ENCODE measurements around the gene MOSMO.
"Not testable (repeated sequence)": the region's sequence is repeated elsewhere in the genome, so short reads cannot be mapped to it uniquely, and the experiment has no call there.

MOSMO gene

DNA sequence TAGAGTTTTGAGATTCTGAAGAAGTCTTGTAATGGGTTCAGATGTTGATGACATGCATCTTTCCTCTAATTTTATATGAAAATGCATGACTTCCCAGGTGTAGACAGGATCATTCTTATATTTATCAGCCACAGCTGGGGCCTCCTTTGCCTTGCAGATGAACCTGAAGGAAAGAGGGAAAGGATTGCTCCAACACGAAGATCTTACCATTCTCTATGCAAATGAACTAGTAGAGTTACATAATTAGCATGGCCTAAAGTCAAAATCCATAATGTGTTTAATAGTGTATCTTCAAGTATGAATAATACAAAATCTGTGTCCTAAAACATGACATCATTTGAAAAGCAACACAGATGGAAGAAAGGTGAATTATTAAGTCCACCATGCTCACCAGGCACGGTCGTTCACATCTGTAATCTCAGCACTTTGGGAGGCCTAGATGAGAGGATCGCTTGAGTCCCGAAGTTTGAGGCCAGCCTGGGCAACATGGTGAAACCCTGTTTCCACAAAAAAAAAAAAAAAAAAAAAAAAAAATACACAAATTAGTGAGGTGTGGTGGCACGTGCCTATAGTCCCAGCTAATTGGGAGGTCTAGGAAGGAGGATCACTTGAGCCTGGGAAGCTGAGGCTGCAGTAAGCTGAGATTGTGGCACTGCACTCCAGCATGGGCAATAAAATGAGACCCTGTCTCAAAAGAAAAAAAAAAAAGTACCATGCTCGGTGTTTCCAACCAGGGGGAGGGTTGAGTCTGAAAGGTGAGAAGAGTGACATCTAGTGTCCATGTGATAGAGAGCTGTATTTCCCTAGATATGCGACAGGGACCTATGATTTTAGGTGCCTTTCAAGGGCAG is 90.7 kb downstream of the MOSMO start:
- no peak for DNase-seq

DNA sequence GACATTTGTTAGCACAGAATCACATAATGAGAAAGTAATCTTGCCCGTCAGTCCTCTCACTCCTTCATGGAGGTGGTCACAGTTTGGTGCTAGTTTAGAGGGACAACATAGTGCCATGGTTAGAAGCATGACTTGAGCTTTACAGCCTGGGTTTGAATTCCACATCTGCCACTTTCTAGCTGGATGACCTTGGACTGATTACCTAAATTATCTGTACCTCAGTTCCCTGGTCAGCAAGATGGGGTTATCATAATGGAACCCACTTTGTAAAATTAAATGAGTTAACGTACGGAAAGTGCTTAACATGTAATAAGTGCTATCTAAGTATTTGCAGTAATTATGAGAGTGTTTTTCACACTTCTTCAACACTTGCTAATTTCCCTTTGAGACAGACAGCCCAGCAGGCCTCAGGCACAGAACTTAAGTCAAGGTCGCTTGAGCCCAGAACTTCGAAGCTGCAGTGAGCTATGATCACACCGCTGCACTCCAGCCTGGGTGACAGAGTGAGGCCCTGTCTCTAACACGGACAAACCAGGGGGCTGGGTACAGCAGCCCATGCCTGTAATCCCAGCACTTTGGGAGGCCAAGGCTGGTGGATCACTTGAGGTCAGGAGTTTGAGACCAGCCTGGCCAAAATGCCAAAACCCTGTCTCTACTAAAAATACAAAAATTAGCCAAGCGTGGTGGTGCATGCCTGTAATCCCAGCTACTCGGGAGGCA is 91.5 kb downstream of the MOSMO start:
- DNase-seq: no peak

DNA sequence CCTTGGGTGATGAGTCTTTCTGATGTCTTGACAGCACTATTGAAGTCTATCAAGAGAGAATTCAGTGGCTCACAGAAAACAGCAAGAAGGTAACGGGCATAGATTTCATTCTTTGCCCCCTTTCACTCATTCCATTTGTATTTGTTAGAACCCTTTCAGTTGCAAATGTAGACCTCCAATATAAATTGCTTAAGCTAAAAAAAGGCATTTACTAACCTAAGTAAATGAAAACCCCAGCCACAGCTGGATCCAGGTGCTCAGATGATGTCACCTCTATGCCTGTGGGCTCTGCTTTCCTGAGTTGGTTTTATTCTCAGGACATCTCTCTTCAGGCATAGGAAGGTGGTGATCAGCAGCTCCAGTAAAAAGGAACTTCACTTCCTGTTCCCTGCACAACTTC is 95.5 kb downstream of the MOSMO start:
- DNase-seq: no peak

DNA sequence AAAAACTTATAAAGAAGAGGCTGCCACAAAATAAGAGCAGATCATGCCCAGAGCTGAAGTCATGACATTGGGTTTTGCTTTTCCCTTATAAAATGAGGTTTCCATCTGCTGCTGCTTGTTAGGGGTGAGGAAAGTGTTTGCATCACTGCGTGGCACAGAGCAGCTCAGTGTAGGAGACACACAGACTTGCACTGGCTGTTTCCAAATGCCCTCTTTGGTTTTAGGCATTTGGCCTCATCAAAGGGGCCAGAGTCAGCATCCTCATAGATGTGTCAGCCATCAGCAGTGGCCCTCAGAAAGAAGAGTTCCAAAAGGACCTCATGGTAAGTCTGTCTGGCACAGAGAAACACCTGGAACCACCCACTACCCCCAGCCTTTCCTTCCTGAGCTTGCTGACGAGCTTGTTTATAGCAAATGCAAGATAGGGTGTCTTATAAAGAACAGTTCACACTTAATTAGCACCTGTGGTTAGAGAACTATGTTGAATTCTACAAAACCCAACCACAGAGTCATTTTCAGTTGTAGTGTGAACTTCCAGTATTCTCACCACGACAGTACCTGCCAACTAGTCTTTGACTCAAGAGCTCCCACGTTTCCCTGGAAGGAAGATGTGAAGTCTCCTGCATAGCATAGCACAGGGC is 101.5 kb downstream of the MOSMO start:
- no peak for DNase-seq

DNA sequence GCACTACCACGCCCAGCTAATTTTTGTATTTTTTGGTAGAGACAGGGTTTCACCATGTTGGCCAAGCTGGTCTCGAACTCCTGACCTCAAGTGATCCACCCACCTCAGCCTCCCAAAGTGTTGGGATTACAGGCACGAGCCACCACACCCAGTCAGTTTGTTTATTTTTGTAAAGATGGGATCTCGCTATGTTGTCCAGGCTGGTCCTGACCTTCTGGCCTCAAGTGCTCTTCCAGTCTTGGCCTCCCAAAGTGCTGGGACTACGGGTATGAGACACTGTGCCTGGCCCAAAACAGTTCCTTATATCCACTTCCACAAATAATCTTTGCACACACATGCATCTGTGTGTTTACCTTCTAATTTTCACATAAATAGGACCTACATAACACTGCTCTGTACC is 103.7 kb downstream of the MOSMO start:
- DNase-seq: not testable (repeated sequence)

DNA sequence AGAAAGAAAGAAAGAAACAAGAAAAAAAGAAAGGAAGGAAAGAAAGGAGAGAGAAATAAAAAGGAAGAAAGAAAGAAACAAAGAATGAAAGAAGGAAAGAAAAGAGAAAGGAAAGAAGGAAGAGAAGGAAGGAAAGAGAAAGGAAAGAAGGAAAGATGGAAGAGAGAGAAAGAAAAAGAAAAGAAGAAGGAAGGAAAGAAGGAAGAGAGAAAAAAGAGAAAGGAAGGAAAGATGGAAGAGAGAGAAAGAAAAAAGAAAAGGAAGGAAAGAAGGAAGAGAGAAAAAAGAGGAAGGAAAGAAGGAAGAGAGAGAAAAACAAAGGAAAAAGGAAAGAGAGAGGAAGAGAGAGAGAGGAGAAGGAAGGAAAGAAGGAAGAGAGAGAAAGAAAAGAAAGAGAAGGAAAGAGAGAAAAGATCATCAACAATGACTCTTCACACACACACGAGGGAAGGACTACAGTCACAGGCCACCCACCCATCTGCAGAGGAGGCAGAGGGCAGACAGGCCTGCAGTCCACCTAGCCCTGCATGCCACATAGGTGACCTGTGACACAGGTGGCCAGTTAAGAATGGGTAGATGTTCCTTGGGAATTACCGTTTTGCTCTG is 108.3 kb downstream of the MOSMO start:
- no peak for DNase-seq

DNA sequence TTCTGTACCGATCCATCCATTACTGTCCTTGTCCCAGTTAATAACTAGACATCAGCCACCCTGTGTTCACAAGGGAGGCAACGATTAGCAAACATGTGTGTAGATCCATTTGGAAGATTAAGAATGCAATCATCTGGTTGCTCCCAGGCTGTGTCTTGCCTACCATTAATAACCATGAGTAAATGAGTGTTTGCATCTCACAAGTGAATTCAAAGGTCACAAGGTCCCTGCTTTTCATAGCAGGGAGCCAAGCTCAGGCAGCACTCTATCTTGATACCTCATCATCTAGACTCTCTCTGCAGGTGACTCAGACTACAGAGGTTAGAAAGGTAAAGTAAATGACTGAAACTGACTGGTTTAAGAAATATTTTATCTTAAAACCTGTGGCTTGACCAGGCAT is 109.7 kb downstream of the MOSMO start:
- no peak for DNase-seq

DNA sequence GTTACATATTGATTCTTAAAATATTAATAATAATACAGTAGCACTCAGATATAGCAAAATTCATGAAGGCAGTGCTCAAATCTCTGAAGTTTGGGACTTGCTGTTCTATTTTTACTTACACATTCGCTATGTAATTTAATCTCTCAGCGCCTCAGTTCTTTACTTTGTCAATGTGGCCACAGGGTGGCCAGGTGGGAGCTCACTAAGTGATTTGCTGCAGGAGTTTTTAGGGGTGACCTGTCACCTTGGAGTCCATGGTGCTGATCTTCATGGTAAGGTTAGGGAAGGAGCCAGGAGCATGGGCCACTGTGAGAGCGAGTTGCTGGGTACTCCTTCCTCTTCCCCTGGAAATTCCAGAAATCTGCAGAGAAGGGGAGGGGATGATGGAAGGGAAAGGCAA is 112.5 kb downstream of the MOSMO start:
- DNase-seq: no peak

DNA sequence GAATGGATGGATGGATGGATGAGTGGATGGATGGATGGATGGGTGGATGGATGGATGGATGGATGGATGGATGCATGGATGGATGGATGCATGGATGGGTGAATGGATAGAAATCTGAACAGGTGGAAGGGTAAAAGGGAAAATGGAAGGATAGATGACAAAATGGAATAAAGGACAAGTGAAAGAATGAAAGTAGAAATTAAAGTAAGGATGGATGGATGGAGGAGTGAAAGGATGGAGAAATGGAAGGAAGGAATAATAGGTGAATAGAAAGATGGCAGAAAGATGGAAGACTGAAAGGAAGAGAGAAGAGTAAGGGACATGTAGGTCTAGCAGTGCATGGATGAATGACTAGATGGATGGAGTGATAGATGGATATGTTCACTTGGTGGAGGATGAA is 114.3 kb downstream of the MOSMO start:
- no peak for DNase-seq

DNA sequence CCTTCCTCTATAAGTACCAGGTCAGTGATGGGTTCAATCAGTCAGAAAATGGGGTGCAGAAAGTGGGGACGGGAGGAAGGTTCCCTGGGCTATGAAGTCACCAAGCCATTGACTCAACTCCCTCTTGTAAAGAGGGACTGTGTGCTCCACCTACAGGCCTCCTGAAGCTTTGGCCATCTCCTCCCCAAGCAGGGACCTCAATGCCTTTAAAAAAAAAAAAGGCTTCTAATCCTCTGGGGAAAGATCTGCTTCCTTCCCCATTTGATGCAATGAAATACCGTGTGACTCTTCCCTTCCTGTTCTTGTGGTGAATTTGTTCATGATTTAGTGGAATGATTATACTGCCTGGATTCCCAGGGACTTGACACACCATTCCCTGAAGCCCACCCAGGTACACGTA is 115.2 kb downstream of the MOSMO start:
- DNase-seq: no peak

DNA sequence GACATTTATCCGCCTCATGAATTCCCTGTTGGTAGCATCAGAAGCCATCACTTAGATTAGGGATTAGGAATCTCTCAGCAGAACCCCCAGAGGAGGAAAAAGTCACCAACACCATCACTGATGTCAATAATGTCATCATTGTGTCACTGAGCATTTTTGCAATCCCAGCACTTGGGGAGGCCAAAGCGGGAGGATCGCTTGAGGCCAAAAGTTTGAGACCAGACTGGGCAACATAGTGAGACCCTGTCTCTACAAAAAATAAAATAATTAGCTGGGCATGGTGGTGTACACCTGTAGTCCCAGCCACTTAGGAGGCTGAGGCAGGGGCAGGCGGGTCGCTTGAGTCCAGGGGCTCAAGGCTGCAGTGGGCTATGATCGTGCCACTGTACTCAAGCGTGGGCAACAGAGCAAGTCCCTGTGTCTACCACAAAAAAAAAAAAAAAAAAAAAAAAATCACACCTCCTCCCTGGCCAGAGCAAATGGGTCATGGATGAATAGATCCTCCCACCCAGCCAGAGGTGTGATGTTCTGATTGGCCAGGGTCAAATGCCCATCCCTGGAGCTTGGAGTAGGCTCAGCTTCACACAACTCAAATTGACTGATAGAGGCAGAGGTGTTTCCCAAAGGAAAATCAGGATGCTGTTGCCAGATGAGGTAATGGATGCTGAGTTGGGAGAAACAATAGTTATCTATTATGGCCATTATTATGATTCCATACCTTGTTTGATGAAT is 116.0 kb downstream of the MOSMO start:
- DNase-seq: no peak

DNA sequence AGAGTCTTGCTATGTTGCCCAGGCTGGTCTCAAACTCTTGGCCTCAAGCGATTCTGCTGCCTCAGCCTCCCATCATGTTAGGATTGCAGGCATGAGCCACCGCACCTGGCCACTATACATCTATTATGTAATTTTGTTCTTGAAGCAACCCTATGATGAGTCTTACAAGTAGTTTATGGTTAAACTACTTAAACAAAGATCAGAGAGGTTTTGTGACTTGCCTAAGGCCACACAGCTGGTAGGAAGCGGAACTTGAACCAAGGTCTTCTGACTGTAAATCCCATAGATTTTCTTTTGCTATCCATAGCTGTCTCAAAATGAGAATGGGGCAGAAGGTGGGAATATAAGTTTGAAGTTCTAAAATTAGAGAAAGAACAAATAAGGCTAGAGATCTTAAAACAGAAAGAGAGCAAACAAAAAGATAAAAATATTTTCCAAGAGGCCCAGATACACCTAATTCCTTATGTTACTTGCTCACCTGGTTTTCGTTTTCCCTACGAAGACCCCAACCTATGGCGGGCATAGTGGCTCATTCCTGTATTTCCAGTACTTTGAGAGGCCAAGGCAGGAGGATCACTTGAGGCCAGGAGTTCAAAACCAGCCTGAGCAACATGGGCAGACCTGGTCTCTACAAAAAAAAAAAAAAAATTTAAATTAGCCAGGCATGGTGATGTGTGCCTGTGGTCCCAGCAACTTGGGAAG is 116.8 kb downstream of the MOSMO start:
- DNase-seq: no peak

DNA sequence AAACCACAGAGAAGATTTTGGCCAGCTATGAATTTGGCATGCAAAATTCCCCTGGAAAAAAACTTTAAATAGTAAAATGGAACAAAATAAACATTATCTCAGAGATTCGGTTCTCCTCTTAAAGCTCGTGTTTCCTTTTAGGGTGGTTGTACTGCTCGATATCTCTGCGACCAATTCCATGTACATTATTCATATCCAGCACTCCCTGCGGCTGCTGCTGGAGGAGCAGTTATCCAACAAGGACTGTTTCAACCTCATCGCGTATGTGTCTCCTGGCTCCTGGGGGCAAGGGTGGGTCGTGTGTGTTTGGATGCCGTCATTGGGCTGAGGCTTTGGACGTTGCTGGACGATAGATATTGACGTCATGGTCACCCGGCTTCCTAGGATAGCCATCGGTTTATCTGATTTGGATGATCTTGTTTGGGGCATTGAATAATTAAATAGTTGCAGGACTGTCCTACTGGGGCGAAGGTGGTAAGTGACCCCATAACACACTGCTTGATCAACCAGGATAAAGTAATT is 118.2 kb downstream of the MOSMO start:
- DNase-seq: no peak

DNA sequence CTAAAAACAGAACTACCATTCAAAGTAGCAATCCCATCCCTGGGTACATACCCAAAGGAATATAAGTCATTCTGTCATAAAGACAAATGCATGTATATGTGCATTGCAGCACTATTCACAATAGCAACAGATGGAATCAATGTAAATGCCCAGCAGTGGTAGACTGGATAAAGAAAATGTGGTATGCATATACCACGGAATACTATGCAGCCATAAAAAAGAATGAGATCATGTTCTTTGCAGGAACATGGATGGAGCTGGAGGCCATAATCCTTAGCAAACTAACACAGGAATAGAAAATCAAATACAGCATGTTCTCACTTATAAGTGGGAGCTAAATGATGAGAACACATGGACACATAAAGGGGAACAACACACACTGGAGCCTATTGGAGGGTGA is 120.6 kb downstream of the MOSMO start:
- not testable (repeated sequence) for DNase-seq

DNA sequence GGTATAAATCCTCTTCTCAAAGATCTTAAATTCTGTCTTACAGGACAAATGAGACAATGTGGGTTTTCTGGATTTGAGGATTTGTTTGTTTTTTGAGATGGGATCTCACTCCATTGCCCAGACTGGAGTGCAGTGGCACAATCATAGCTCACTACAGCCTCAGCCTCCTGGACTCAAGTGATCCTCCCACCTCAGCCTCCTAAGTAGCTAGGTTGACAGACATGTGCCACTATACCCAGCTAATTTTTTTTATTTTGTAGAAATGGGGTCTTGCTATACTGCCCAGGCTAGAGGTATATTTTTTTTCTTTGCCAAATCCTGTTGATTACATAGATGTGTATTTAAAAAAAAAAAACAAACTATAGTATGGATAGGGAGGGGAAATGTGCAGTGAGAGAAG is 122.6 kb downstream of the MOSMO start:
- DNase-seq: no peak

DNA sequence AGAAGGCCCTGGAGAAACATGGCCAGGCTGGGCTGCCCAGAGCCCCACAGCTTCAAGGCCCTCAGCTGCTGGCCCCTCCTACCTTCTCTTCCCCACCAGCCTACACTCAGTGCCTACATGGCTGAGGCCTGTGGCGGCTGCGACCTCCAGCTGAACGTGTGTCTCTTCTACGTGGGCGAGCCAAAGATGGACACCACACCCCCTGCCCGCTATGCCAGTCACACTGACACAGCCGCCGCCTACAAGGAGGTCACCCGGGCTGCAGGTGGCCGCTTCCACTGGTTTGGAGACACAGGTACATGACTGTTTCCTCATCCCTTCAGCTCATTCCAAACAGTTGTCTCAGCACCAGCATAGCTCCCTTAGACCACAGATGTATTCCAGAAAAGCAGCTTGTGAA is 124.9 kb downstream of the MOSMO start:
- no peak for DNase-seq

Measured in activated CD4-positive, CD25-positive, alpha-beta regulatory T cell (primary cell).